SH-SY5Y (cell line): ENCODE results near the gene DLK1.

Experiments
- GATA2 ChIP-seq: IDR thresholded peaks from 2 replicates; pipeline ENCODE4 v1.6.1; 2011; ENCODE audit warnings: mild to moderate bottlenecking, low read depth, low read length
- GATA3 ChIP-seq: IDR thresholded peaks from 2 replicates; pipeline ENCODE4 v1.6.1; 2011; ENCODE audit warnings: low read depth, mild to moderate bottlenecking, low read length, moderate library complexity

Gene DLK1

GRCh38 chr14:100785338-100785615 lies 58.6 kb downstream of the DLK1 start:
- no peak for TF ChIP-seq GATA3

GRCh38 chr14:100785626-100786025 lies 58.9 kb downstream of the DLK1 start:
- no peak for TF ChIP-seq GATA3
- TF ChIP-seq GATA2 = no peak

- TF ChIP-seq GATA3 (no peak), GATA2 (no peak)
Observed at GRCh38 chr14:100786131-100786530, 59.4 kb downstream of the DLK1 start.

GRCh38 chr14:100786576-100787219 lies 60.0 kb downstream of the DLK1 start:
- TF ChIP-seq GATA3 (no peak), GATA2 (no peak)

- TF ChIP-seq GATA3 = no peak
- TF ChIP-seq GATA2 = no peak
Observed at GRCh38 chr14:100787659-100788058, 61.0 kb downstream of the DLK1 start.
